ENCODE data around the gene GFOD1.

The GFOD1 gene

DNA sequence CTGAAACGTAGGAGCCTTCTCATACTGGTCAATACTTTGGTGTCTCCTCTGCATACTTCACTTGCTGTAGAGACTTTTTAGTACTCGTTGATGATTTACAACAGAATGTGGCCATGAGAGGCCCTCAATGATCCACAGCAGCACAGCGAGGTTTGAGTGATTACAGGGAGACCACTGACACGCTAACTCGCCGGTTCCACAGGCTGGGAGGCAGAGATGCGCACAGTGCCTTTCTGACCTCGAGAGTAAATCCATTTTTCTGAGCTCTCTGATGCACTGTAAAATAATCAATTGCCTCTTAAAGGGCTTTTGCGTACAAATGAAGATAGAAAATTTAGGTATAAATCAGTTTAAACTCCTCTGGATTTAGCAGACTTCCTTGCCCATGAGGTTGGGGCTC is 102.9 kb downstream of the GFOD1 start:
- Histone ChIP-seq H3K27ac (ENCODE audit: low read depth, low read length) (no peak overlapping the region), H4K20me1 (ENCODE audit: control insufficient read depth, insufficient read depth, low read depth, low read length) (no peaks in the 10 kb centered on the region), H3K36me3 (ENCODE audit: control insufficient read depth, low read length) (no peaks in the 10 kb centered on the region), H3K9me3 (ENCODE audit: control insufficient read depth, insufficient read depth, low read length) (no peaks in the 10 kb centered on the region), H3F3A (ENCODE audit: control insufficient read depth, insufficient read depth) (no peaks in the 10 kb centered on the region), H3K79me2 (ENCODE audit: control insufficient read depth, low read length) (no peaks in the 10 kb centered on the region), H3K4me2 (ENCODE audit: low read length) (no peak overlapping the region), H3K4me1 (ENCODE audit: control insufficient read depth, low read length) (peaks cover 4% of the 10 kb centered on the region; the same call in 1 of the 2 replicates), H3K4me3 (ENCODE audit: low read length) (no peak overlapping the region), H3K27me3 (ENCODE audit: control insufficient read depth, low read length) (no peaks in the 10 kb centered on the region), H3K9me2 (replicated peaks; ENCODE audit: control insufficient read depth, low read length) (no peaks in the 10 kb centered on the region)
- TF ChIP-seq EZH2phosphoT487 (IDR thresholded peaks at IDR 0.05; ENCODE audit: borderline replicate concordance, low read length), result no peak
- TF ChIP-seq, protein P1, sequence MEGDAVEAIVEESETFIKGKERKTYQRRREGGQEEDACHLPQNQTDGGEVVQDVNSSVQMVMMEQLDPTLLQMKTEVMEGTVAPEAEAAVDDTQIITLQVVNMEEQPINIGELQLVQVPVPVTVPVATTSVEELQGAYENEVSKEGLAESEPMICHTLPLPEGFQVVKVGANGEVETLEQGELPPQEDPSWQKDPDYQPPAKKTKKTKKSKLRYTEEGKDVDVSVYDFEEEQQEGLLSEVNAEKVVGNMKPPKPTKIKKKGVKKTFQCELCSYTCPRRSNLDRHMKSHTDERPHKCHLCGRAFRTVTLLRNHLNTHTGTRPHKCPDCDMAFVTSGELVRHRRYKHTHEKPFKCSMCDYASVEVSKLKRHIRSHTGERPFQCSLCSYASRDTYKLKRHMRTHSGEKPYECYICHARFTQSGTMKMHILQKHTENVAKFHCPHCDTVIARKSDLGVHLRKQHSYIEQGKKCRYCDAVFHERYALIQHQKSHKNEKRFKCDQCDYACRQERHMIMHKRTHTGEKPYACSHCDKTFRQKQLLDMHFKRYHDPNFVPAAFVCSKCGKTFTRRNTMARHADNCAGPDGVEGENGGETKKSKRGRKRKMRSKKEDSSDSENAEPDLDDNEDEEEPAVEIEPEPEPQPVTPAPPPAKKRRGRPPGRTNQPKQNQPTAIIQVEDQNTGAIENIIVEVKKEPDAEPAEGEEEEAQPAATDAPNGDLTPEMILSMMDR (IDR thresholded peaks at IDR 0.05; ENCODE audit: low read depth, low read length, poor library complexity, severe bottlenecking), result no peak

DNA sequence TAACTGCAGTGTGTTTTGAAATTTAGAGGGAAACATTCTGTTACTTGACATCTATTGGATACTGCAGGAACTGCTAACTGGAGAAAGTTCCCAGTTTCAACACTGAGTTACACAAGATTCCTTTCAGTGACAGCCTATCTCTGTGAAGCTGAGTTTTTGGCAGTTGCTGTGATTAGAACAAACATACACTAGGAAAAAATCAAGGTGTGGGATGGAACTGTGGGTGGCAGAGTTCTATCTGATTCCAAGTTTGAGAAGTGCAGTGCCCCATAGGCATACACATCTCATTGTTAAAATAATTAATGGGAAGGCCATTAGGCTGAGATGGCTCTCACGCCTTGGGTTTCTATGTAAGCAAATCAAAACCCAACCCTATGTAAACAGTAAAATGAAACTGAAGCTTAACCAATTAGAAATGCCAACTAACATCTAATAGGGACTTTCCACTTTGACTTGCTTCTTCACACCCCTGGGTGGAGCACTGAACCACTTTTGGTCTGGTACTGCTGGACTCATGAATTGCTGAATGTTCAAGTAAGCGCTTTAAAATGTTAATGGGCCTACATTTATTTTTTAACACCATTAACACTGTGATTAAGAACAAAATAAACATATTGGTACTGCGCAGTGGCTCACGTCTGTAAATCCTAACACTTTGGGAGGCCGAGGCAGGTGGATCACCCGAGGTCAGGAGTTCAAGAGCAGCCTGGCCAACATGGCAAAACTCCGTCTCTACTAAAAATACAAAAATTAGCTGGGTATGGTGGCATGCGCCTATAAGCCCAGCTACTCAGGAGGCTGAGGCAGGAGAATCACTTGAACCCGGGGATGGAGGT is 103.9 kb downstream of the GFOD1 start:
- Histone ChIP-seq H3K36me3 (ENCODE audit: control insufficient read depth, low read length) (no peaks in the 10 kb centered on the region), H3K9me2 (replicated peaks; ENCODE audit: control insufficient read depth, low read length) (no peaks in the 10 kb centered on the region), H3F3A (ENCODE audit: control insufficient read depth, insufficient read depth) (no peaks in the 10 kb centered on the region), H3K9me3 (ENCODE audit: control insufficient read depth, insufficient read depth, low read length) (no peaks in the 10 kb centered on the region), H3K4me1 (ENCODE audit: control insufficient read depth, low read length) (peaks cover 4% of the 10 kb centered on the region; the same call in 1 of the 2 replicates), H3K27me3 (ENCODE audit: control insufficient read depth, low read length) (no peaks in the 10 kb centered on the region), H3K79me2 (ENCODE audit: control insufficient read depth, low read length) (no peaks in the 10 kb centered on the region), H4K20me1 (ENCODE audit: control insufficient read depth, insufficient read depth, low read depth, low read length) (no peaks in the 10 kb centered on the region), H3K4me2 (ENCODE audit: low read length) (no peak overlapping the region), H3K4me3 (ENCODE audit: low read length) (no peak overlapping the region), H3K27ac (ENCODE audit: low read depth, low read length) (no peak overlapping the region)
- TF ChIP-seq, protein P1 (IDR thresholded peaks at IDR 0.05; ENCODE audit: low read depth, low read length, poor library complexity, severe bottlenecking), result no peak
- TF ChIP-seq EZH2phosphoT487 (IDR thresholded peaks at IDR 0.05; ENCODE audit: borderline replicate concordance, low read length), result no peak

DNA sequence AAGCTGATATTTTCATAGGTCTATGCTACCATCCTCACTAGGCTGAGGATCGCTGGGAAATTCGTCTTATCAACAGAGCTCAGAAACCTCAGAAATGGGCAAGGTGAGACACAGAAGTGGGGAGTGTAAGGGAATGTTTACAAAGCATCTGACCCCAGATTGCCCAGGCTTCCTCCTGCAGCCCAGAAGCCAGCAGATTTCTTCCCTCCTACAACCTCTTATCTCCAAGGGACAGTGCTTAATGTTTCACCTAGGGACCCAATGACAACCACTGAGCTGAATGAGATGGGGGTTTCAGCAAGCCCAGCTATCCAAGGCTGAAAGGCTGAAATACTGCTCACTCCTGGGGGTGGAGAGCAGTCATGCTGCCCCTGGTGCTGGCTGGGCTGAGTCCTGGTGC is 106.6 kb downstream of the GFOD1 start:
- Histone ChIP-seq H3K79me2 (ENCODE audit: control insufficient read depth, low read length) (no peaks in the 10 kb centered on the region), H3K4me3 (ENCODE audit: low read length) (no peak overlapping the region), H3K4me1 (ENCODE audit: control insufficient read depth, low read length) (peaks cover 9% of the 10 kb centered on the region; the same call in 1 of the 2 replicates), H3K9me2 (replicated peaks; ENCODE audit: control insufficient read depth, low read length) (no peaks in the 10 kb centered on the region), H4K20me1 (ENCODE audit: control insufficient read depth, insufficient read depth, low read depth, low read length) (no peaks in the 10 kb centered on the region), H3K4me2 (ENCODE audit: low read length) (no peak overlapping the region), H3K27ac (ENCODE audit: low read depth, low read length) (no peak overlapping the region), H3F3A (ENCODE audit: control insufficient read depth, insufficient read depth) (no peaks in the 10 kb centered on the region), H3K27me3 (ENCODE audit: control insufficient read depth, low read length) (no peaks in the 10 kb centered on the region), H3K36me3 (ENCODE audit: control insufficient read depth, low read length) (no peaks in the 10 kb centered on the region), H3K9me3 (ENCODE audit: control insufficient read depth, insufficient read depth, low read length) (no peaks in the 10 kb centered on the region)
- TF ChIP-seq EZH2phosphoT487 (IDR thresholded peaks at IDR 0.05; ENCODE audit: borderline replicate concordance, low read length), result no peak
- TF ChIP-seq, protein P1 (IDR thresholded peaks at IDR 0.05; ENCODE audit: low read depth, low read length, poor library complexity, severe bottlenecking), result no peak
